ENCODE results near the gene OPN4.

The OPN4 gene

DNA sequence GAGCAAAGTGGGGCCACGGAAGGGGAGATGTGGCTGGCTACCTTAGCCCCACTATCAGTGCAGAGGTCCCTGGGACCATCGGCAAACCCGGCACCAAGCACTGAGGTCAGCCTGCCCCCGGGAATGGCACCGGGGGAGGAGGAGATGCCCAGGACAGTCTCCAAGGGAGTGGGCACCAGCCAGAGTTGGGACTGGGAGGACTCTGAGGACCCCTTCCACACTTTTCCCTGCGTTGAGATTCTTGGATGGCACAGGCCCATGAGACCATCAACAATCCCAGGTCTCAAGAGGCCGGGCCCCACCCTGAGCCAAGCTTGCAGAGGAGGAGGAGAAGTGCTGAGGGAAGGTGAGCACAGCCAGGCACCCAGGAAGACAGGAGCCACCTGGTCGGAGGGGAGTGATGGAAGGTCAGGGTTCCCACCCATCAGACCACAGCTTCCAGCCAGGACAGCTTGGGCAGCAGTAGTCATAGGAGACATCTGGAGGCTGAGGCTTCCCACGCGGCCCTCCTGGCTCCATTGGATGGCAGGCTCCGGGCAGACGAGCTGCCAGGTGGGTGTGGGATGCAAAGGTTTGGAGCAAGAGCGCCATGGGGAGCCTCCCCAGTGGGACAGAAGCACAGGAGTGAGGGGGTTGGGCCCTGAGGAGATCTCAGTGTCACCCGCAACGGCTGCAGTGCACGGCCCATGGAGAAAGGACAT lies 2.6 kb upstream of the OPN4 start:
- DNase-seq (no peak), ATAC-seq (ENCODE audit: insufficient read depth, low read depth) (no peak)
- H3K4me3 ChIP-seq (ENCODE audit: low read depth in 1 of 2, low read length in 2 of 2), result no peak overlapping the region
- H3K79me2 ChIP-seq (ENCODE audit: insufficient read depth, low read length), result no peaks in the 10 kb centered on the region
- H2AFZ ChIP-seq (ENCODE audit: low read depth, low read length), result no peak overlapping the region
- no peak overlapping the region for H3K4me2 ChIP-seq (ENCODE audit: insufficient read depth, low read length)
- H3K9ac ChIP-seq (ENCODE audit: low read depth, low read length), result no peak overlapping the region
- no peak overlapping the region for H3K27ac ChIP-seq (ENCODE audit: low read length)
- H3K36me3 ChIP-seq (ENCODE audit: insufficient read depth, low read length), result no peaks in the 10 kb centered on the region
- H3K4me1 ChIP-seq (ENCODE audit: insufficient read depth, low read length), result no peaks in the 10 kb centered on the region
- H4K20me1 ChIP-seq (ENCODE audit: insufficient read depth, low read length), result no peaks in the 10 kb centered on the region; the same call in 1 of the 2 replicates
- H3K27me3 ChIP-seq (ENCODE audit: insufficient read depth, low read length, poor library complexity), result peaks cover 7% of the 10 kb centered on the region
- TF ChIP-seq EZH2 (IDR thresholded peaks at IDR 0.05; ENCODE audit: borderline replicate concordance, low read depth, low read length, severe bottlenecking), result no peak
- TF ChIP-seq, protein P1, sequence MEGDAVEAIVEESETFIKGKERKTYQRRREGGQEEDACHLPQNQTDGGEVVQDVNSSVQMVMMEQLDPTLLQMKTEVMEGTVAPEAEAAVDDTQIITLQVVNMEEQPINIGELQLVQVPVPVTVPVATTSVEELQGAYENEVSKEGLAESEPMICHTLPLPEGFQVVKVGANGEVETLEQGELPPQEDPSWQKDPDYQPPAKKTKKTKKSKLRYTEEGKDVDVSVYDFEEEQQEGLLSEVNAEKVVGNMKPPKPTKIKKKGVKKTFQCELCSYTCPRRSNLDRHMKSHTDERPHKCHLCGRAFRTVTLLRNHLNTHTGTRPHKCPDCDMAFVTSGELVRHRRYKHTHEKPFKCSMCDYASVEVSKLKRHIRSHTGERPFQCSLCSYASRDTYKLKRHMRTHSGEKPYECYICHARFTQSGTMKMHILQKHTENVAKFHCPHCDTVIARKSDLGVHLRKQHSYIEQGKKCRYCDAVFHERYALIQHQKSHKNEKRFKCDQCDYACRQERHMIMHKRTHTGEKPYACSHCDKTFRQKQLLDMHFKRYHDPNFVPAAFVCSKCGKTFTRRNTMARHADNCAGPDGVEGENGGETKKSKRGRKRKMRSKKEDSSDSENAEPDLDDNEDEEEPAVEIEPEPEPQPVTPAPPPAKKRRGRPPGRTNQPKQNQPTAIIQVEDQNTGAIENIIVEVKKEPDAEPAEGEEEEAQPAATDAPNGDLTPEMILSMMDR (IDR thresholded peaks at IDR 0.05; ENCODE audit: borderline replicate concordance, extremely low read depth, low read length, poor library complexity, severe bottlenecking), result no peak
- H3K9me3 ChIP-seq (ENCODE audit: insufficient read depth, low read length, severe bottlenecking), result no peaks in the 10 kb centered on the region

DNA sequence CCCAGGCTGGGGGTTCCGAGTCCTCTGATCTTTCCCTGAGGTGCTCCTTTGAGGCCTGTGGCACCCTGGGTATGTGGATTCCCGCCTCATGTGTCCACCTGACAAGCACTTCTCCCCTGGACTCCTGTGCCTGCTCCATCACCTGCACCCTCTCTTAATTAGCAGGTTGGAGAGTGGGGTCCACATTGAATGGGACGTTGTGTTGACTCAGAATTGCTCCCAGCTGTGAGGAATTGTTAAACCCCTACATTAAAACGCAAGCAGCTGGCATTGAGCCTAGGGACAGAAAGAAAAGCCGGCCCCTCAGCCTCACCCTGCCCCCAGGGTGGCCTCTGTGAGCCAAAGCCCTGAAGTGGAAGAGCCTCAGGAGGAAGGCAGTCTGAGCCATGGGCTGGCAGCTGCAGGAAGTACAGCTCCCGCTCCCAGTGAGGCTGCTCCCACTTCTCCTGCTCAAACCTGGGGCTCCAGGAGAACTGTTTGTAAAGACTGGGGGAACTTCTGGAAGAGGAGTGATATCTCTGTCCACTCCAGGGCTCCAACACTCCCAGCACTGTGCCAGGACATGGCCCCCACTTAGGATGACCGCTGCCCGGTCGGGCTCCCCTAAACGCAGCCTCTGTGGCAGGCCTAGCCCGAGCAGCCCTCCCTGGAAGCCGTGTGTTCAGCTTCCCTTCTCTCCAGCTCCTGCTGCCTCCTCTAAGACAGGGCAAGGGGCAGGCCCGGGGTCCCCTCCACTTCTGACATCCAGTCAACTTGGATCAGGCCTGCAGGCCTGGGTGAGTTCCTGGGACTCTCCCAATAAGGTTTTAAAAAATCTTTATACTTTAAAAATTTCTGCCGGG lies 1.8 kb upstream of the OPN4 start:
- no peaks in the 10 kb centered on the region for H3K79me2 ChIP-seq (ENCODE audit: insufficient read depth, low read length)
- no peak overlapping the region for H3K9ac ChIP-seq (ENCODE audit: low read depth, low read length)
- H3K36me3 ChIP-seq (ENCODE audit: insufficient read depth, low read length), result no peaks in the 10 kb centered on the region
- DNase-seq, result no peak
- no peaks in the 10 kb centered on the region for H3K9me3 ChIP-seq (ENCODE audit: insufficient read depth, low read length, severe bottlenecking)
- TF ChIP-seq EZH2 (IDR thresholded peaks at IDR 0.05; ENCODE audit: borderline replicate concordance, low read depth, low read length, severe bottlenecking), result no peak
- TF ChIP-seq, protein P1 (IDR thresholded peaks at IDR 0.05; ENCODE audit: borderline replicate concordance, extremely low read depth, low read length, poor library complexity, severe bottlenecking), result no peak
- H4K20me1 ChIP-seq (ENCODE audit: insufficient read depth, low read length), result no peaks in the 10 kb centered on the region; the same call in 1 of the 2 replicates
- no peak overlapping the region for H3K4me2 ChIP-seq (ENCODE audit: insufficient read depth, low read length)
- peaks cover 7% of the 10 kb centered on the region for H3K27me3 ChIP-seq (ENCODE audit: insufficient read depth, low read length, poor library complexity)
- no peak overlapping the region for H2AFZ ChIP-seq (ENCODE audit: low read depth, low read length)
- H3K4me3 ChIP-seq (ENCODE audit: low read depth in 1 of 2, low read length in 2 of 2), result no peak overlapping the region
- no peak for ATAC-seq (ENCODE audit: insufficient read depth, low read depth)
- H3K27ac ChIP-seq (ENCODE audit: low read length), result no peak overlapping the region
- no peaks in the 10 kb centered on the region for H3K4me1 ChIP-seq (ENCODE audit: insufficient read depth, low read length)

DNA sequence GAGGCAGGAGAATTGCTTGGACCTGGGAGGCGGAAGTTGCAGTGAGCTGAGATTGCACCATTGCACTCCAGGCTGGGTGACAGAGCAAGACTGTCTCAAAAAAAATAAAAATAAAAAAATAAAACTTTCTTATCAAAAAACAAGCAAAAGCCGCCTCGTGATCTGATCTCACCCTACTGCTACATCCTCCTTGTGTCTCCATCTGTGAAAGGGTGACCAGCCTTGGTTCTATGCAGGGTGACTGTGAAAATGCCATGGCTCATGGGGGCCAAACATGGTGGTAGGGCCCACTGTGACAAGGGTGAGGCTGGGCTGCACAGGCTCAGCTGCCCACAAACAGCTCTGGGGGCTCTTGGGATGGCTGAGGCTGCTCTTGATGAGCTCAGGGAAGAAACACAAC lies 968 bp upstream of the OPN4 start:
- Histone ChIP-seq H3K4me1 (ENCODE audit: insufficient read depth, low read length) (no peaks in the 10 kb centered on the region), H3K9me3 (ENCODE audit: insufficient read depth, low read length, severe bottlenecking) (no peaks in the 10 kb centered on the region), H3K79me2 (ENCODE audit: insufficient read depth, low read length) (no peaks in the 10 kb centered on the region), H3K36me3 (ENCODE audit: insufficient read depth, low read length) (no peaks in the 10 kb centered on the region), H3K9ac (ENCODE audit: low read depth, low read length) (no peak overlapping the region), H2AFZ (ENCODE audit: low read depth, low read length) (no peak overlapping the region), H3K4me2 (ENCODE audit: insufficient read depth, low read length) (no peak overlapping the region), H4K20me1 (ENCODE audit: insufficient read depth, low read length) (no peaks in the 10 kb centered on the region; the same call in 1 of the 2 replicates), H3K27ac (ENCODE audit: low read length) (no peak overlapping the region), H3K4me3 (ENCODE audit: low read depth in 1 of 2, low read length in 2 of 2) (no peak overlapping the region), H3K27me3 (ENCODE audit: insufficient read depth, low read length, poor library complexity) (peaks cover 7% of the 10 kb centered on the region)
- ATAC-seq (ENCODE audit: insufficient read depth, low read depth) (no peak), DNase-seq (no peak)
- no peak for TF ChIP-seq EZH2 (IDR thresholded peaks at IDR 0.05; ENCODE audit: borderline replicate concordance, low read depth, low read length, severe bottlenecking)
- TF ChIP-seq, protein P1 (IDR thresholded peaks at IDR 0.05; ENCODE audit: borderline replicate concordance, extremely low read depth, low read length, poor library complexity, severe bottlenecking), result no peak
